SJSA1 (cell line): Measurements from ENCODE around the gene ATP6V0E2. TPM values are rescaled to one million over a fixed set of nuclear protein-coding genes. Genes with fewer than 3 reads are reported as not detected.

ENCODE experiments used
- DNase-seq, 2 experiments: peaks; one replicate each; pipeline ENCODE4 v3.0.0-alpha.2; 2015 to 2020; ENCODE audit warnings: low spot score in 2 of 2, low read depth in 1 of 2
- H3K27ac ChIP-seq: fragments of 250-450 bp; sonication (Bioruptor Pico); 2 replicates; pipeline ENCODE4 v1.5.1; 2020; ENCODE audit warnings: mild to moderate bottlenecking, moderate library complexity
- H3K27me3 ChIP-seq: fragments of 250-450 bp; sonication (Bioruptor Pico); replicated peaks from 2 replicates; pipeline ENCODE4 v1.5.1; 2020; ENCODE audit warnings: mild to moderate bottlenecking, moderate library complexity
- H3K36me3 ChIP-seq: fragments of 250-450 bp; sonication (Bioruptor Pico); 2 replicates; pipeline ENCODE4 v1.5.1; 2020; ENCODE audit warnings: mild to moderate bottlenecking
- H3K4me1 ChIP-seq: fragments of 250-450 bp; sonication (Bioruptor Pico); replicated peaks from 2 replicates; pipeline ENCODE4 v1.6.1; 2021; ENCODE audit warnings: mild to moderate bottlenecking
- H3K4me3 ChIP-seq: fragments of 250-450 bp; sonication (Bioruptor Pico); 2 replicates; pipeline ENCODE4 v1.5.1; 2020; ENCODE audit warnings: mild to moderate bottlenecking
- H3K9me3 ChIP-seq: fragments of 250-450 bp; sonication (Bioruptor Pico); replicated peaks from 2 replicates; pipeline ENCODE4 v1.5.1; 2020; ENCODE audit warnings: mild to moderate bottlenecking
- total RNA-seq: library from RNA; depleted of rRNA; stranded (reverse); fragments of >200 nt; shearing (Covaris generic); gene quantifications from 2 replicates; pipeline ENCODE4 v1.2.3, GENCODE V29; 2014

The ATP6V0E2 gene
- total RNA-seq, 1 experiment from 2014 or later: 2.1 TPM

GRCh38 chr7:149862156-149862555, 11.6 kb upstream of the ATP6V0E2 start:
- no peaks in the 10 kb centered on the region for H3K27me3 ChIP-seq
- no peaks in the 10 kb centered on the region for H3K9me3 ChIP-seq
- no peak for DNase-seq
- no peak overlapping the region for H3K27ac ChIP-seq
- H3K4me1 ChIP-seq: peaks cover 7% of the 10 kb centered on the region
- no peaks in the 10 kb centered on the region for H3K36me3 ChIP-seq
- H3K4me3 ChIP-seq: no peak overlapping the region

GRCh38 chr7:149863500-149863899, 10.3 kb upstream of the ATP6V0E2 start:
- no peak overlapping the region for H3K27ac ChIP-seq
- no peaks in the 10 kb centered on the region for H3K27me3 ChIP-seq
- no peaks in the 10 kb centered on the region for H3K36me3 ChIP-seq
- DNase-seq: no peak
- H3K9me3 ChIP-seq: no peaks in the 10 kb centered on the region
- peaks cover 7% of the 10 kb centered on the region for H3K4me1 ChIP-seq
- no peak overlapping the region for H3K4me3 ChIP-seq

- Histone ChIP-seq H3K4me1 (peaks cover 7% of the 10 kb centered on the region), H3K27me3 (no peaks in the 10 kb centered on the region), H3K27ac (no peak overlapping the region), H3K4me3 (no peak overlapping the region), H3K9me3 (no peaks in the 10 kb centered on the region), H3K36me3 (no peaks in the 10 kb centered on the region)
- DNase-seq: no peak
These were observed 9.7 kb upstream of the ATP6V0E2 start for GRCh38 chr7:149864023-149864422.

- Histone ChIP-seq H3K9me3 (no peaks in the 10 kb centered on the region), H3K36me3 (no peaks in the 10 kb centered on the region), H3K4me1 (peaks cover 7% of the 10 kb centered on the region), H3K27ac (no peak overlapping the region), H3K27me3 (no peaks in the 10 kb centered on the region), H3K4me3 (no peak overlapping the region)
- DNase-seq: no peak
These were observed 9.0 kb upstream of the ATP6V0E2 start for GRCh38 chr7:149864751-149865150.

- no peak for DNase-seq
- H3K27ac ChIP-seq: no peak overlapping the region
- H3K9me3 ChIP-seq: no peaks in the 10 kb centered on the region
- no peaks in the 10 kb centered on the region for H3K36me3 ChIP-seq
- H3K27me3 ChIP-seq: no peaks in the 10 kb centered on the region
- H3K4me1 ChIP-seq: peaks cover 7% of the 10 kb centered on the region
- no peak overlapping the region for H3K4me3 ChIP-seq
These were observed 8.3 kb upstream of the ATP6V0E2 start for GRCh38 chr7:149865437-149865836.

GRCh38 chr7:149866139-149866778, 7.5 kb upstream of the ATP6V0E2 start:
- no peaks in the 10 kb centered on the region for H3K27me3 ChIP-seq
- H3K4me3 ChIP-seq: no peak overlapping the region
- H3K9me3 ChIP-seq: no peaks in the 10 kb centered on the region
- no peak for DNase-seq
- H3K27ac ChIP-seq: no peak overlapping the region
- H3K4me1 ChIP-seq: peaks cover 7% of the 10 kb centered on the region
- no peaks in the 10 kb centered on the region for H3K36me3 ChIP-seq

- Histone ChIP-seq H3K27me3 (no peaks in the 10 kb centered on the region), H3K4me1 (peaks cover 7% of the 10 kb centered on the region), H3K4me3 (no peak overlapping the region), H3K9me3 (no peaks in the 10 kb centered on the region), H3K36me3 (no peaks in the 10 kb centered on the region), H3K27ac (no peak overlapping the region)
- DNase-seq: peak in 1 of 2 experiments; percentile 19
These were observed 6.9 kb upstream of the ATP6V0E2 start for GRCh38 chr7:149866779-149867447.

GRCh38 chr7:149867762-149868622, 5.8 kb upstream of the ATP6V0E2 start:
- H3K27me3 ChIP-seq: no peaks in the 10 kb centered on the region
- no peak for DNase-seq
- no peak overlapping the region for H3K4me3 ChIP-seq
- no peak overlapping the region for H3K27ac ChIP-seq
- H3K9me3 ChIP-seq: no peaks in the 10 kb centered on the region
- no peaks in the 10 kb centered on the region for H3K36me3 ChIP-seq
- H3K4me1 ChIP-seq: peaks cover 13% of the 10 kb centered on the region

GRCh38 chr7:149868623-149869290, 5.0 kb upstream of the ATP6V0E2 start:
- no peak overlapping the region for H3K27ac ChIP-seq
- H3K9me3 ChIP-seq: no peaks in the 10 kb centered on the region
- H3K4me1 ChIP-seq: peaks cover 19% of the 10 kb centered on the region
- no peaks in the 10 kb centered on the region for H3K27me3 ChIP-seq
- H3K4me3 ChIP-seq: no peak overlapping the region
- no peaks in the 10 kb centered on the region for H3K36me3 ChIP-seq
- DNase-seq: no peak

- Histone ChIP-seq H3K27me3 (no peaks in the 10 kb centered on the region), H3K4me3 (no peak overlapping the region), H3K9me3 (no peaks in the 10 kb centered on the region), H3K27ac (no peak overlapping the region), H3K36me3 (no peaks in the 10 kb centered on the region), H3K4me1 (peaks cover 24% of the 10 kb centered on the region)
- DNase-seq: no peak
These were observed 4.5 kb upstream of the ATP6V0E2 start for GRCh38 chr7:149869291-149869650.

- H3K4me1 ChIP-seq: peaks cover 24% of the 10 kb centered on the region
- no peaks in the 10 kb centered on the region for H3K9me3 ChIP-seq
- DNase-seq: peak in 1 of 2 experiments; percentile 22
These were observed 3.9 kb upstream of the ATP6V0E2 start for GRCh38 chr7:149869867-149870266.

GRCh38 chr7:149870274-149870673, 3.5 kb upstream of the ATP6V0E2 start:
- Histone ChIP-seq H3K4me3 (no peak overlapping the region), H3K9me3 (no peaks in the 10 kb centered on the region), H3K36me3 (no peaks in the 10 kb centered on the region), H3K4me1 (peaks cover 24% of the 10 kb centered on the region), H3K27ac (no peak overlapping the region), H3K27me3 (no peaks in the 10 kb centered on the region)
- DNase-seq: peak in 1 of 2 experiments; percentile 20

More at GRCh38 chr7:149869867-149870266, 3.9 kb upstream of the ATP6V0E2 start:
- Histone ChIP-seq H3K27me3 (no peaks in the 10 kb centered on the region), H3K36me3 (no peaks in the 10 kb centered on the region), H3K27ac (no peak overlapping the region), H3K4me3 (no peak overlapping the region)

- H3K36me3 ChIP-seq: no peaks in the 10 kb centered on the region
These were observed 2.9 kb upstream of the ATP6V0E2 start for GRCh38 chr7:149870701-149871483.

More at GRCh38 chr7:149870701-149871483, 2.9 kb upstream of the ATP6V0E2 start:
- Histone ChIP-seq H3K27ac (no peak overlapping the region), H3K4me3 (no peak overlapping the region), H3K9me3 (no peaks in the 10 kb centered on the region), H3K4me1 (peaks cover 24% of the 10 kb centered on the region), H3K27me3 (no peaks in the 10 kb centered on the region)
- DNase-seq: peak in 1 of 2 experiments; percentile 14
